C1 segment of cervical spinal cord (tissue), 14 donors: Measurements from ENCODE around the gene MRPL51.
"Not testable (repeated sequence)": the region's sequence is repeated elsewhere in the genome, so short reads cannot be mapped to it uniquely, and the experiment has no call there.

Experiments
- DNase-seq, 14 donors: peaks; one replicate each; lab custom pipeline; 2025; lab: John Stamatoyannopoulos, UW

The MRPL51 gene

DNA sequence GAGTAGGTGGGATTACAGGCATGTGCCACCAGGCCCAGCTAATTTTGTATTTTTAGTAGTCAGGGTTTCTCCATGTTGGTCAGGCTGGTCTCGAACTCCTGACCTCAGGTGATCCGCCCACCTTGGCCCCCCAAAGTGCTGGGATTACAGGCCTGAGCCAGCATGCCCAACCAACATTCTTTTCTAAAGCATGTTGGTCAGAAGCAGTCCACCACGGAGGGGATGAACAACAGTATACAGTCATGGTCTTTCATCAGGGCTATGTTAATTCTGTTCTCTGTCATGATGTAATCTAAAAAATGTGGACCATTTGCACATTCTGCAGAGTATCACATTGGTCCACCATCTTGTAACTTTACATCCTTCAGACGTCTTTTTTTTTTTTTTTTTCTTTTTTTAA lies 3.6 kb downstream of the MRPL51 start:
- no peak for DNase-seq

DNA sequence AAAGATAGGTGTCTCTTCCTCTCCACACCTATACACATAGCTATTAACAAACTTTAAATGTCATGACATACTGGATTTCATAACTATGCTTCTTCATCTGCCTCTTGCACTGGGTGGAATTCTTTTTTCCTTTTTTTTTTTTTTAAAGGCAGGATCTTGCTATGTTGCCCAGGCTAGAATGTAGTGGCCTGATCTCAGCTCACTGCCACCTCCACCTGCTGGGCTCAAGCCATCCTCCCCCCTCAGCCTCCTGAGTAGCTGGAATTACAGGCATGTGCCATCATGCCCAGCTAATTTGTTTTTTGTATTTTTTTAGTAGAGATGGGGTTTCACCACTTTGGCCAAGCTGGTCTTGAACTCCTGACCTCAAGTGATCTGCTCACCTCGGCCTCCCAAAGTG lies 4.8 kb downstream of the MRPL51 start:
- DNase-seq, result no peak

DNA sequence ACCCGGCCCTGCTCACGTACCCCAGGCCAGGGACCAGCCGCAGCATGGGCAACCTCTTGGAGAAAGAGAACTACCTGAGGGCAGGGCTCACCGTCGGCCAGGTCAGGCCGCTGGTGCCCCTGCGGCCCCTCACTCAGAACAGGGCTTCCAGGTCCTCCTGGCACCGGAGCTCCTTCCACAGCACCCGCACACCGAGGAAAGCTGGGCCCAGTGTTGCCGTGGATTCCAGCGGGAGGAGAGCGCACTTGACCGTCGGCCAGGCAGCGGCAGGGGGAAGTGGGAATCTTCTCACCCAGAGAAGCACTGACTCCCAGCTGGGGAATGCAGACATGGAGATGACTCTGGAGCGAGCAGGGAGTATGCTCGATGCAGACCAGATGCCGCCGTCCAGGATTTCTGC lies 14.6 kb downstream of the MRPL51 start:
- no peak for DNase-seq

DNA sequence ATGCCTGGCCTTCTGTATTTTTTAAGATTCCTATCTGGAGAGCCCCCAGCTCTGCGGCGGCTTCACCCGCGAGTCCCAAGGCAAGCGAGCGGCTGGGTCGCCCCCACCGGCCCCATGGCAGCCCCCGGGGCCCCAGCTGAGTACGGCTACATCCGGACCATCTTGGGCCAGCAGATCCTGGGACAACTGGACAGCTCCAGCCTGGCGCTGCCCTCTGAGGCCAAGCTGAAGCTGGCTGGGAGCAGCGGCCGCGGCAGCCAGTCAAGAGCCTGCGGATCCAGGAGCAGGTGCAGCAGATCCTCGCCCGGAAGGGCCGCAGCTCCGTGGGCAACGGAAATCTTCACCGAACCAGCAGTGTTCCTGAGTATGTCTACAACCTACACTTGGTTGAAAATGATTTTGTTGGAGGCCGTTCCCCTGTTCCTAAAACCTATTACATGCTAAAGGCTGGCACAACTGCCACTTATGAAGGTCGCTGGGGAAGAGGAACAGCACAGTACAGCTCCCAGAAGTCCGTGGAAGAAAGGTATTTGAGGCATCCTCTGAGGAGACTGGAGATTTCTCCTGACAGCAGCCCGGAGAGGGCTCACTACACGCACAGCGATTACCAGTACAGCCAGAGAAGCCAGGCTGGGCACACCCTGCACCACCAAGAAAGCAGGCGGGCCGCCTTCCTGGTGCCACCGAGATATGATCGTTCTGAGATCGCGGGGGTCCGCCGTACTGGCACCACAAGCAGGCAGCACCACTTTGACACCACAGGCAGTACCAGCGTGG lies 15.3 kb downstream of the MRPL51 start:
- DNase-seq, result not testable (repeated sequence)

DNA sequence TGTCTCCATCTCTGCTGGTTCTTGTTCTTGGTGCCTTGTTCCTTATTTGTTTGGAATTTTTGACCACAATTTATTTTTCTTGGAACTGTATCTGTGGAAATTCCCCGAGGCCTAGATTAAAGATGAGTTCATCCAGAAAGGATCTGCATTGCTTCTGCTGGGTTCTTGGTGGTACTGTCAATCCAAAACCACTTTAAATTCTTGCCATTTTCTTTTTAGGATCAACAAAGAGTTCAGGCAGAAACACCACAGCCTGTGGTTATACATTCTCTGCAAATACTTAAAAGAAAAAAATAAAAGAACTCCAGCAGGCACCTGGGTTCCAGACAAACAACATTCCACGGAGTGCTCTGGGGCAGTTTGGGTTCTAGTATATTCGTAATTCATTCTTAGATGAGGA lies 16.6 kb downstream of the MRPL51 start:
- no peak for DNase-seq

DNA sequence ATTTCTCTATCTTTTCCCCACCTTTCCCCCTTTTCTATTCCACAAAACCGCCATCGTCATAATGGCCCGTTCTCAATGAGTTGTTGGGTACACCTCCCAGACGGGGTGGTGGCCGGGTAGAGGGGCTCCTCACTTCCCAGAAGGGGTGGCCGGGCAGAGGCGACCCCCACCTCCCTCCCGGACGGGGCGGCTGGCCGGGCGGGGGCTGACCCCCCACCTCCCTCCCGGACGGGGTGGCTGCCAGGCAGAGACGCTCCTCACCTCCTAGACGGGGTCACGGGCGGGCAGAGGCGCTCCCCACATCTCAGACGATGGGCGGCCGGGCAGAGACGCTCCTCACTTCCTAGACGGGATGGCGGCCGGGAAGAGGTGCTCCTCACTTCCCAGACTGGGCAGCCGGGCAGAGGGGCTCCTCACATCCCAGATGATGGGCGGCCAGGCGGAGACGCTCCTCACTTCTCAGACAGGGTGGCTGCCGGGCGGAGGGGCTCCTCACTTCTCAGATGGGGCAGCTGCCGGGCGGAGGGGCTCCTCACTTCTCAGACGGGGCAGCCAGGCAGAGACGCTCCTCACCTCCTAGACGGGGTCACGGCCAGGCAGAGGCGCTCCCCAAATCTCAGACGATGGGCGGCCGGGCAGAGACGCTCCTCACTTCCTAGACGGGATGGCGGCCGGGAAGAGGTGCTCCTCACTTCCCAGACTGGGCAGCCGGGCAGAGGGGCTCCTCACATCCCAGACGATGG lies 17.7 kb downstream of the MRPL51 start:
- not testable (repeated sequence) for DNase-seq

DNA sequence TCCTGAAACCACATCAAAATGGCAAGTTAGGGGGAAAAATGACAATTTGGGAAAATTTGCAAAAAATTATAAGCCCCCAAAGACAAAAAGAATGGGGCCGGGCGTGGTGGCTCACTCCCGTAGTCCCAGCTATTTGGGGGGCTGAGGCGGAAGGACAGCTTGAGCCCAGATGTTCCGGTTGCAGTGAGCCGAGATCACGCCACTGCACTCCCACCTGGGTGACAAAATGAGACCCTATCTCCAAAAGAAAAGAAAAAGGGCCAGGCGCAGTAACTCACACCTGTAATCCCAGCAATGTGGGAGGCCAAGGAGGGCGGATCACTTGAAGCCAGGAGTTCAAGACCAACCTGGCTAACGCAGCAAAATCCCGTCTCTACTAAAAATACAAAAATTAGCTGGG lies 20.6 kb downstream of the MRPL51 start:
- DNase-seq, result no peak

DNA sequence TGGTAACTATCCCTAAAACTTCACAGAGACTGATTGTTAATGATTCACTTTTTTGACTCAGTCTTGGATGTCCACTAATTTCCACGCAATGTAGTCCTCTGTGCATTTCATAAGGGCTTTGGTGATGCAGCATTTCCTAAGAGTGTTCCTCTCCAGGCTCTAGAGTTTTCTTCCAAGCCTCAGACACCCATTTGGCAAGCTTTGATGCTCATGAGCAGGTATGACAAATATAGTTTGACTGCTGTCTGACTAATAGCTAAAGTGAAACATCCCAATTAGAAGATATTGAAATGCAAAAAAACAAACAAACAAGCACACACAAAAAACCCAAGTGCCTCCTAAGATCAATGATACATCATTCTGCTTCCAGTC lies 21.1 kb downstream of the MRPL51 start:
- no peak for DNase-seq

DNA sequence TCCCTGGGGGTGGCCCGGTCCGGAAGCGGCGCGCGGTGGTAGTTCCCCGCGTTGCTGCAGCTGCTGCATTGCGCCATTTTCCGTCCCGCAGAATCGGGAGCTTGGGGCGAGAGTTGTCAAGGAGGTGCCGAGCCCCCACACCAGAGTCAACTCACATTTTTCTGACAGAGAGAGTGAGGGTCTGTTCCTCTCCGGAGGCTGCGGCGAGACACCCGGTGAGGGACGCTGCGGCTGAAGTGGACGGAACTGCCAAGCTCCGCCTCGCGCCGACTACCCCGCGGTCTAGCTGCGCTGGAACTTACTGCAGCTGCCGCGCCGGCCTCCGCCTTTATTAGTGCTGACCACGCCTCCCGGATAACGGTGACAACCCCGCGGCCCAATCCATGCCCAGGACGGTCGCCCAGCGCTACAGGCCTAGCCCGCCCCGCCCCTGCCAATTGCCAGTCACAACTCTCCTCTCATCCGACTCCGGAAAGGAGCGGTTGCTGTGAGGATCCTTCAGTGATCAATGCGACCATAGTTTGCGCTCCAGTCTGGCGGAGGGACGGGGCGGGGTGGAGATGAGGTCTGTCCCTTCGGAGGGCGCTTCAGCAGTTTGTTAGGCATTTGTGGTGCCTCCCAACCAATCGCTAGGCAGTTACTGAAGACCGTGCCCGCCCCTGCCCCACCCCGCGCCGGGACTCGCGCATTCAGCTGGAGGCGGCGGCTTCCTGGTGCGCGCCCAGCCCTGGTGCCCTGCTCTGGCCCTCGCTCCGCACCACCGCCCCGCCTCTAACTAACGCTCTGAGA lies 22.5 kb downstream of the MRPL51 start, which contains the start of gene VAMP1:
VAMP1 (minus strand) TSS at position 303 of the 789 bp plus-strand sequence; CDS start at position 157, 146 bp downstream.
- peak; percentile 66 to 99 (median 97) for DNase-seq

DNA sequence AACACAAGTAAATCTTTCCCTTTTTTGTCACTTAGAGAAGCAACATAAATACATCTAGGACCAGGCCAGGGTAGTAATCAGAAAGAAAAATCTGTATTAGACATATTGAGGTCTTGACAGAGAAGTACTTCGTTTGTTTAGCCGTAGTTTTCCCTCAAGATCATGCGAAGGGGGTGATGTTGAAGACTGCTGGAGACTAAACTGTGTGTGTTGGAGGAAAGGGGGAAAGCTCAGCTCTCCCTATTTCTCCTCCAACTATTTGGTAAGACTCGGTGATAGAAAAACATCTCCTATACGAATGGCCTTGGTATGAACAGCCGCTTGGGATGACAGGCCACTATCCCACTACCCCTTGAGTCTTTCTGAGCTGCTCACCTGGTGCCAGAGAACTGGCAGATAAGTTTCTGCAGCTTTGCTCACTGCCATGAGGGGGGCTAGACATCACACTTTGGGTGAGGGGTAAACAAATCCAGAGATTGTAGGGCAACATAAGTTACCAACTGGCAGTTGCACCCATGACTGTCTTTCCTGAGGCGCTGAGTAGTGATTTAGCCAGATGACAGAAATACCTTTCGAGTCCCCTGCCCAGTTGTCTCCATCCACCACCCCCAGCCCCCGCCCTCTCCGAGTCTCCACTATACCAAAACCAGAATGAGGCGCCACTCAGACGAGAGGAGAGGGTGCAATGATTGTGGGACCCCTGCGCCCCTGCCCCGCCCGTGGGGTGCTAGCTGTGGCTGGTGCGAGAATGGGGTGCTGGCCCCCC lies 23.3 kb downstream of the MRPL51 start:
- no peak for DNase-seq

DNA sequence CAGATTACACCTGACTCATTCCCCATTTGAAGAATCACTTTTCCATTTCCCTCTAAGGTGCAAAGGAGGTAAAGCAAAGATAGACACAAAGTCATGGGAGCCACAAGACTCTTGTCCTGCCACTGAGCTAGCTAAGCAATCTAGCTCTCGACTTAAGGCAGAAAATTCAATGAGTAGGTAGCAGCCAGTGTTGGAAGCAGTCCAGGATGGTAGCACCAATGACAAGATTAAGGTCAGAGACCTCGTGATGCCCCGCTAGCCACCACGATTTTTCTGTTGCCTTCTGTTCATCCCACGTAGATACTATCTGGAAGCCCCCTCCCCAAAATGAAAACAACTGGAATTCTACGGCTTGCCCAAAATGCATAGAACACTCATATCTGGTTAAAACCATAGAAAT lies 24.0 kb downstream of the MRPL51 start:
- no peak for DNase-seq

DNA sequence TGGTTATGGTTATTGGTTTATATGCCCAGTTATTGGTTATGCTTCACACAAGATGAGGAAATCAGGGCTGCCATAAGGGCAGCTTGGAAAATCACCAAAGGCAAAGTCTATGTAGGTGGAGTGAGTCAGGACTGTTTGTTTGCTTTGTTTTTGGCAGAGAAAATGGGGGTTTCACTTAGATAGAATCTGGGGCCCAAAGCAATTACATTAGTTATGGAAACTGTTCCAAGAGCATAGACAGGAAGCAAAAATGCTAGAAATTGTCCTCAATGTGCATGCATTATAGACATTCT lies 24.8 kb downstream of the MRPL51 start:
- no peak for DNase-seq

DNA sequence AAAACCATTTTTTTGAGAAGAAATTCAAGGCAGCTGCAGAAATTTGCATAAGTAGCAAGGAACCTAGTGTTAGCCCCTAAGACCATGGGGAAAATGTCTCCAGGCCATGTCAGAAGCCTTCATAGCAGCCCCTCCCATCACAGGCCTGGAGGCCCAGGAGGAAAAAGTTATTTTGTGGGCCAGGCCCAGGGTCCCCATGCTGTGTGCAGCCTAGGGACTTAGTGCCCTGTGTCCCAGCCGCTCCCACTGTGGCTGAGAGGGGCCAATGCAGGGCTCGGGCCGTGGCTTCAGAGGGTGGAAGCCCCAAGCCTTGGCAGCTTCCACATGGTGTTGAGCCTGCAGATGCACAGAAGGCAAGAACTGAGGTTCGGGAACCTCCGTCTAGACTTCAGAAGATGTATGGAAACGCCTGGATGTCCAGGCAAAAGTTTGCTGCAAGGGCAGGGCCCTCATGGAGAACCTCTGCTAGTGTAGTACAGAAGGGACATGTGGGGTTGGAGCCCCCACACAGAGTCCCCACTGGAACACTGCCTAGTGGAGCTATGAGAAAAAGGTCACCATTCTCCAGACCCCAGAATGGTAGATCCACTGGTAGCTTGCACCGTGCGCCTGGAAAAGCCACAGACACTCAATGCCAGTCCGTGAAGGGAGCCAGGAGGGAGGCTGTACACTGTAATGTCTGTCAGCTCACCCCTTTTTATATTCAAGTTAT lies 25.3 kb downstream of the MRPL51 start:
- DNase-seq, result not testable (repeated sequence)

DNA sequence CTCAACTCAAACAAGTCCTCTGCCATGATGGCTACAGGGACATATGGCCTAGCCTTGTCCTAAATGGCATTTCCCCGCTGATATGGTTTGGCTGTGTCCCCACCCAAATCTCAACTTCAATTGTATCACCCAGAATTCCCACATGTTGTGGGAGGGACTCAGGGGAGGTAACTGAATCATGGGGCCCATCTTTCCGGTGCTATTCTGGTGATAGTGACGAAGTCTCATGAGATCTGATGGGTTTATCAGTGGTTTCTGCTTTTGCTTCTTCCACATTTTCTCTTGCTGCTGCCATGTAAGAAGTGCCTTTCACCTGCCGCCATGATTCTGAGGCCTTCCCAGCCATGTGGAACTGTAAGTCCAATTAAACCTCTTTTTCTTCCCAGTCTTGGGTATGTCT lies 26.3 kb downstream of the MRPL51 start:
- not testable (repeated sequence) for DNase-seq

DNA sequence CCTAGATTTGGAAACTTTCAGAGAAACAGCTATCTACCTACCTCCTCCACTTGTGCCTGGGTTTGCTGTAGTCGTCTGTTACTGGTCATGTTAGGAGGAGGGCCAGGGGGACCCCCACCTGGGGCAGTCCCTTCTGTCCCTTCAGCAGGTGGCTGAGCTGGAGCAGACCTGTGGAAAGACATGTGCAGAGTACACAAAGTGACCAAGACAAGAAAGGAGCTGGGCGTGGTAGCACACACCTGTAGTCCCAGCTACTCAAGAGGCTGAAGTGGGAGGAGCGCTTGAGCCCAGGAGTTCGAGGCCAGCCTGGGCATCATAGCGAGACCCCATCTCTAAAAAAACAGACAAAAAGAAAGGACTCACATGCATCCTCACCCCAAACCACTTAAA lies 26.9 kb downstream of the MRPL51 start:
- no peak for DNase-seq

DNA sequence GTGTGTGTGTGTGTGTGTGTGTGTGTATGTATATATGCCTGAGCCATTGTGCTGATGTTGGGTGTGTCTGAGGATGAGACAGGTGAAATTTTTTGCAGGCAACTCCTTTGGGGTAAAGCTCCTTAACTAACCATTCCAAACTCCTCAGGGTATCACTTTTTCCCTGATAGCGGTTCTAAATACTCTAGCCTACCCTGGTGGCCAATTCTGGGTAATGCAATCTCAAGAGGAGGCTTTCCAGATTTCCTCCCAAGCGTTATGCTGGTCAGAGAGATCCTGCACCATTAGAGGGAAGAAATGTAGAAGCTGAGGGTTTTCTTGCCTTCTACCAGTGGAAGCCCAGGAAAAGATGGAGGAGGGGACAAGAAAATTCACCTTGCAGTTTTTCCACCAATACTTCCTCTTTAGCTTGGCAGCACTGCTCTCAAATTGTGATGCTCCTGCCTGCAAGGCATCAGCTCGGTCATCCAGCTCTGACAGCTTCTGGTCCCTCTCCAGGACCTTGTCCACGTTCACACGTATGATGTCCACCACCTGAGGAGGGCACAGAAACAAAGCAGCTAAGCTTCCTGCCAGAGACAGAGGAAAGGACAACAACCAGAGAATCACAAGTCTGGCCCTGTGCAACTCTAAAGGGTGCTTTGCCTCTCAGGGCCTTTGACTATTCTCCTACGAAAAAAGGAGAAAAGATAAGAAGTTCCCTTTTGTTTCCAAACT lies 27.4 kb downstream of the MRPL51 start:
- peak in 6 of 14 donors; percentile 10 to 35 (median 20) for DNase-seq

DNA sequence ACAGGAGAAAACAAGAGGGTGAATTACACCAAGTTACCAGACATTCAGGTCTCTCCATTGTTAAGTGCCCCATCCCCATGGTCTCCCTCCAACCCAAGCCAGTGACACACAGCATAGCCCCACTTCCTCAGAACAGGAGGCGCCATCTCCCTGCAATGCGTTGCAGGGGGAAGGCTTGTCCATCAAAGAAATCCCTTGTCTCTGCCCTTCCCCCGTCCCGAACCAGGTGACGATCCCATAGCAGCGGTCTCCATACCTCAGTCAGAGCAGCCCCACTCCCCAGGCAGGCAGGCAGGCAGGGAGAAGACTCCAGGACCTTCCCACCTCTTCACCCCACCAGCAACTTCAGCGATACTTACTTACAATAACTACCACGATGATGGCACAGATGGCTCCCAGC lies 28.5 kb downstream of the MRPL51 start:
- DNase-seq, result no peak

DNA sequence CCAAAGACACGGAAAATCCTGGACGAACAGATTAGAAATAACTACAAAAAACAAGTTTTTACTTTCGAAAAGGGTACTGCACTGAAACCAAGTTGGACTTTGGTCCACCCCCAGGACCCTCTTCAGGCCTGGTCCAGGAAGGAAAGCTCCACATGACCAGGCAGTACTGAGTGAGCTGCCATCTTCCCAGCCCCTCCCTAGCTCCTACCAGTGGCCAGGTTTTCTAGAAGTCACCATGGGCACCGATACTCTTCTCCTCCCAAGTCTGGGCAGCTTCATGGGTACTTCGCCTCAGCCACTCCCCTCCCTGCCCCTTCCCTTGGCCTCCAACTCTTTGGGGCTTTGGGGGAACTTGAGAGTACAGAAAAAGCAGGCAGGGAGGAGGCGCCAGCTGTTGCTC lies 29.2 kb downstream of the MRPL51 start:
- DNase-seq, result no peak

DNA sequence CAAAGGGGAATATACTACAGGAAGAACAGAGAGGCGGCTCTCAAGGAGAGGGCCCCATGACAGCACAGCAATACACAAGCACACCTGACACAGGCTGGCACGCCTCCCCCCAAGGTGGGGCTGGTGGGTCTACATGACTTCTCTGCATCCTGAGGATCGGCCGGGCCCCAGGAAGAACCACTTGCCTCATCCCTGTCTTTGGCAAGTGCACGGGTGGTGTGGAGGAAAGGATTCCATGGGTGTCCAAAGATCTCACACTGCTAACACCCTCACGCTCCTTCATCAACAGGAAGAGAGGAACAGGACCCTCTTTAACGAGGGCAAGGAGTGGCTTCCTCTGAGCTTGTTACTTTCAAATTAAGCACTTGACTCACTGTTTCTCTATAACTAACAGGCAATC lies 29.8 kb downstream of the MRPL51 start:
- DNase-seq, result no peak

DNA sequence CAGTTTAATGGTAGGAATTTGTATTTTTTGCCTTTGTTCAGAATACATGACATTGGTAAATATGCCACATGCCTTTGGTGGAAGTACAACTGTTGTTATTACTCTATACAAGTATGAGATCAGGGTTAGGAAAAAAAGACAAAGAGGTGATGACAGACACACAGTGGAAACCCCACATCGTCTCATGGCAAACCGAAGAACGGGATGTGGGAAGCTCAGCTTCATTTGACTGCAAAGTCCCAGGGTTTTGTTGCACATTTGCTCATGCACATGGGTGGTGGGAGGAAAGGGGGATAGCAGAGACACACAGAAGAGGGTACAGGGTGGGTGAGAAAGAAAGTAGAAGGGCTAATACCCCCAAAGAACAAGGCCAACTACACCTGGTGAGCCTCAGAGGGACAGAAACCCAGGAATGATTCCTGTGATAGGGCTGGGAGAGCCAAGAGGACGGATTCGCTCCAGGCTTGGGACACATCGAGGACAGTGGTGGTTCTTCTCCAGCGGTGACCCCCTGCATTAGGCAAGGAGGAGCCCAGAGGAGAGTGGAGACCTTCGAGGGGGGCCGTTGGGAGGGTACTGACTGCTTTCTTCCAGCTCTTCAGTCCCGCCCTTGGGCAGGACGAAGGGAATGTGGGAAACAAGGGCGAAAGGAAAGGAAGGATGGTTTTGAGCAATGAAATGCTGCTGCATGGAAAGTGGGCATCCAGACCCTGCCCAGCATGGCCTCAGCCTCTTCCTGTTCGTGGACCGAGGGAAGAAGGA lies 30.6 kb downstream of the MRPL51 start:
- DNase-seq, result no peak
